CD14-positive monocyte (primary cell): Measurements from ENCODE around the gene KMT2E. TPM values are rescaled to one million over a fixed set of nuclear protein-coding genes. Genes with fewer than 3 reads are reported as not detected.

Source experiments
- DNase-seq, 3 donors: peaks; one replicate each; pipeline ENCODE4 v3.0.0-alpha.2; 2011 to 2022
- H2AFZ ChIP-seq: 2 replicates; pipeline ENCODE4 v1.6.0; 2012; ENCODE audit warnings: mild to moderate bottlenecking, low read depth, low read length, inconsistent platforms; ENCODE audit not compliant: insufficient read depth, poor library complexity, severe bottlenecking
- H3K27ac ChIP-seq, 2 donors: 1 replicate in 1 of 2; 2 replicates in 1 of 2; pipeline ENCODE4 v1.5.1; 2012 to 2013; ENCODE audit warnings: low read length in 2 of 2, control low read depth in 1 of 2, inconsistent platforms in 1 of 2, low read depth in 1 of 2, mild to moderate bottlenecking in 1 of 2
- H3K27me3 ChIP-seq, 2 donors: one replicate each; pipeline versions ENCODE4 v1.6.0 to v1.6.1; 2011 to 2013; ENCODE audit warnings: low read length in 2 of 2; ENCODE audit not compliant: control insufficient read depth in 2 of 2, insufficient read depth in 2 of 2
- H3K36me3 ChIP-seq, 2 donors: replicated peaks in 1 of 2; 1 replicate in 1 of 2; 2 replicates in 1 of 2; pipeline versions ENCODE4 v1.5.1 to v1.6.1; 2012 to 2013; ENCODE audit warnings: low read length in 2 of 2, control low read depth in 1 of 2, inconsistent platforms in 1 of 2, mild to moderate bottlenecking in 1 of 2; ENCODE audit not compliant: insufficient read depth in 2 of 2, control insufficient read depth in 1 of 2
- H3K4me1 ChIP-seq, 2 donors: 1 replicate in 1 of 2; 2 replicates in 1 of 2; pipeline versions ENCODE4 v1.5.1 to v1.6.1; 2012 to 2013; ENCODE audit warnings: low read length in 2 of 2, control low read depth in 1 of 2, inconsistent platforms in 1 of 2, mild to moderate bottlenecking in 1 of 2, moderate library complexity in 1 of 2; ENCODE audit not compliant: insufficient read depth in 2 of 2, control insufficient read depth in 1 of 2
- H3K4me2 ChIP-seq: replicated peaks from 2 replicates; pipeline ENCODE3; 2012; ENCODE audit warnings: low read length, moderate library complexity, mild to moderate bottlenecking; ENCODE audit not compliant: poor library complexity, severe bottlenecking; ENCODE audit errors: extremely low read depth
- H3K4me3 ChIP-seq, 3 experiments: fragments of 200-600 bp in 1 of 3; sonication (generic) in 1 of 3; replicated peaks in 1 of 3; 1 replicate in 2 of 3; 2 replicates in 1 of 3; pipeline ENCODE4 v1.5.1; 2011 to 2013; ENCODE audit warnings: low read length in 3 of 3, mild to moderate bottlenecking in 3 of 3, control low read depth in 2 of 3, low read depth in 2 of 3, inconsistent platforms in 1 of 3, moderate library complexity in 1 of 3
- H3K79me2 ChIP-seq: 2 replicates; pipeline ENCODE4 v1.6.0; 2012; ENCODE audit warnings: mild to moderate bottlenecking, control low read depth, inconsistent platforms, low read length, moderate library complexity; ENCODE audit not compliant: insufficient read depth
- H3K9ac ChIP-seq: 2 replicates; pipeline ENCODE4 v1.6.0; 2017; ENCODE audit warnings: low read length, mild to moderate bottlenecking; ENCODE audit not compliant: insufficient read depth, poor library complexity, severe bottlenecking
- H3K9me3 ChIP-seq, 2 donors: replicated peaks in 1 of 2; 1 replicate in 1 of 2; 2 replicates in 1 of 2; pipeline versions ENCODE4 v1.5.1 to v1.6.1; 2012 to 2013; ENCODE audit warnings: low read length in 2 of 2, control low read depth in 1 of 2; ENCODE audit not compliant: control insufficient read depth in 1 of 2, insufficient read depth in 1 of 2
- H4K20me1 ChIP-seq: 2 replicates; pipeline ENCODE4 v1.6.0; 2012; ENCODE audit warnings: mild to moderate bottlenecking, low read length, control low read depth, moderate library complexity; ENCODE audit not compliant: insufficient read depth
- H3K27ac Mint-ChIP-seq, 7 donors: one replicate each; pipeline ENCODE4 v1.8.0; 2020; ENCODE audit warnings: mild to moderate bottlenecking in 7 of 7, mixed read lengths in 7 of 7, moderate library complexity in 6 of 7, inconsistent platforms in 2 of 7
- H3K27me3 Mint-ChIP-seq, 3 donors: one replicate each; pipeline ENCODE4 v1.8.0; 2021 to 2022; ENCODE audit warnings: low read depth in 3 of 3, mild to moderate bottlenecking in 3 of 3, mixed read lengths in 3 of 3, moderate library complexity in 3 of 3, inconsistent platforms in 1 of 3
- H3K36me3 Mint-ChIP-seq, 2 donors: one replicate each; pipeline ENCODE4 v1.8.0; 2020; ENCODE audit warnings: mixed read lengths in 2 of 2, inconsistent platforms in 1 of 2, mild to moderate bottlenecking in 1 of 2
- H3K4me1 Mint-ChIP-seq: one replicate; pipeline ENCODE4 v1.8.0; 2020; ENCODE audit warnings: mild to moderate bottlenecking, mixed read lengths
- H3K4me3 Mint-ChIP-seq, 2 donors: one replicate each; pipeline ENCODE4 v1.8.0; 2020; ENCODE audit warnings: mild to moderate bottlenecking in 2 of 2, mixed read lengths in 2 of 2, moderate library complexity in 1 of 2
- H3K9me3 Mint-ChIP-seq, 7 donors: one replicate each; pipeline ENCODE4 v1.8.0; 2020 to 2022; ENCODE audit warnings: mixed read lengths in 7 of 7, mild to moderate bottlenecking in 6 of 7, moderate library complexity in 6 of 7, inconsistent platforms in 2 of 7
- WGBS: methylation state at CpG from one replicate; pipeline ENCODE4 v1.1.5; 2013; ENCODE audit warnings: missing lambda C conversion rate; ENCODE audit not compliant: insufficient coverage; 5-methylcytosine and 5-hydroxymethylcytosine counted together
- intact Hi-C, 2 donors: fragments of 100-400 bp; cut with micrococcal nuclease; formaldehyde crosslinking; loops; one replicate each; pipeline versions ENCODE4 v1.15.0 to v1.15.1; 2023
- polyA plus RNA-seq, 3 donors: library from polyadenylated mRNA; depleted of rRNA in 1 of 3; unstranded in 2 of 3; stranded (reverse) in 1 of 3; fragments of 300-500 nt in 2 of 3; fragments of >200 nt in 1 of 3; fragmentation: Illumina TruSeq in 2 of 3; gene quantifications; 1 replicate in 2 of 3; 2 replicates in 1 of 3; pipeline ENCODE4 v1.2.3, GENCODE V29; 2012 to 2021
- TF ChIP-seq, protein P1 (sequence below): fragments of 200-600 bp; IDR thresholded peaks from one replicate; pipeline ENCODE4 v1.8.0; 2022; ENCODE audit warnings: antibody characterized with exemption, mild to moderate bottlenecking

KMT2E gene
- polyA plus RNA-seq, 3 donors: 21.5 to 58.0 (median 33.1) TPM

DNA sequence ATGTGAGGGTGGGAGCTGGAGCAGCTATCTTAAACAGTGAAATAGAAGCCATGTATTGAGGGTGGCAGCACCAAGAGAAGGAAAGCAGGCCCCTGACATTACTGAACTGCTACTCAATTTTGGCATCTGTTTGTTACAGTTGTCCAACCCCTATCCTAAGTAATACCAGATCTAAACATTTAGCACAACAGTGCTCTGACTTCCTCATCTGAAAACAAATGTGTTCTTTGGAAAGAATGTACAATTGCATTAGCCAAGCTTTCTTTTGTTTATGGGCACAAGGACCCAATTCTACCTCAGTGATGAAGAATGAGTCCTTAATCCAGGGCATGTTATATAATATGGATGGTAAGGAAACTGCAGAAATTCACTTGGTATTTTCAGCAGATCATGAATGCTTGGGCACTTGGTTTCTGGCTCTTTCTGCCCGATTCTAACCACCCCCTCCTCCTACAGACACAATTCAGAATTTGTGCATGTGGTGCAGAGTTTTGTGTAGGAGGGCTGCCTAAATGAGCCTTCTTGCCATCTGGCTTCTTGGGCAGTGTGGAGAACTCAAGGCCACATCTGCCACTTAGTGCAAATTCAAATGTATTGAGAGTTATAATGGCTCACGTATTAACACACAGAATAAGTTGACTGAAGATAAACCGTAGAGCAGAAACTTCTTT is 36.9 kb upstream of the KMT2E start:
- intact Hi-C loops: no loop called here
- Histone ChIP-seq H4K20me1 (no peaks in the 10 kb centered on the region), H3K4me2 (no peak overlapping the region), H3K79me2 (peaks cover 31% of the 10 kb centered on the region), H3K36me3 (no peaks in the 10 kb centered on the region), H3K9ac (no peak overlapping the region), H3K27me3 (no peaks in the 10 kb centered on the region), H2AFZ (no peak overlapping the region), H3K27ac (no peak overlapping the region), H3K4me3 (no peak overlapping the region), H3K4me1 (peaks cover 25 to 32% of the 10 kb centered on the region in 2 donors), H3K9me3 (no peaks in the 10 kb centered on the region)
- TF ChIP-seq, protein P1, sequence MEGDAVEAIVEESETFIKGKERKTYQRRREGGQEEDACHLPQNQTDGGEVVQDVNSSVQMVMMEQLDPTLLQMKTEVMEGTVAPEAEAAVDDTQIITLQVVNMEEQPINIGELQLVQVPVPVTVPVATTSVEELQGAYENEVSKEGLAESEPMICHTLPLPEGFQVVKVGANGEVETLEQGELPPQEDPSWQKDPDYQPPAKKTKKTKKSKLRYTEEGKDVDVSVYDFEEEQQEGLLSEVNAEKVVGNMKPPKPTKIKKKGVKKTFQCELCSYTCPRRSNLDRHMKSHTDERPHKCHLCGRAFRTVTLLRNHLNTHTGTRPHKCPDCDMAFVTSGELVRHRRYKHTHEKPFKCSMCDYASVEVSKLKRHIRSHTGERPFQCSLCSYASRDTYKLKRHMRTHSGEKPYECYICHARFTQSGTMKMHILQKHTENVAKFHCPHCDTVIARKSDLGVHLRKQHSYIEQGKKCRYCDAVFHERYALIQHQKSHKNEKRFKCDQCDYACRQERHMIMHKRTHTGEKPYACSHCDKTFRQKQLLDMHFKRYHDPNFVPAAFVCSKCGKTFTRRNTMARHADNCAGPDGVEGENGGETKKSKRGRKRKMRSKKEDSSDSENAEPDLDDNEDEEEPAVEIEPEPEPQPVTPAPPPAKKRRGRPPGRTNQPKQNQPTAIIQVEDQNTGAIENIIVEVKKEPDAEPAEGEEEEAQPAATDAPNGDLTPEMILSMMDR: no peak
- H3K4me3 Mint-ChIP-seq: no peak overlapping the region
- H3K36me3 Mint-ChIP-seq: peaks cover 0 to 13% of the 10 kb centered on the region in 2 donors
- no CpG with 5 or more reads among the region's 3 CpGs for WGBS
- DNase-seq: no peak
- peaks cover 30% of the 10 kb centered on the region for H3K4me1 Mint-ChIP-seq
- peak overlapping the region in 4 of 7 donors; percentile 16 to 50 (median 36) for H3K27ac Mint-ChIP-seq
- H3K9me3 Mint-ChIP-seq: no peaks in the 10 kb centered on the region
- peaks cover 0 to 2% (median 0%) of the 10 kb centered on the region in 3 donors for H3K27me3 Mint-ChIP-seq

DNA sequence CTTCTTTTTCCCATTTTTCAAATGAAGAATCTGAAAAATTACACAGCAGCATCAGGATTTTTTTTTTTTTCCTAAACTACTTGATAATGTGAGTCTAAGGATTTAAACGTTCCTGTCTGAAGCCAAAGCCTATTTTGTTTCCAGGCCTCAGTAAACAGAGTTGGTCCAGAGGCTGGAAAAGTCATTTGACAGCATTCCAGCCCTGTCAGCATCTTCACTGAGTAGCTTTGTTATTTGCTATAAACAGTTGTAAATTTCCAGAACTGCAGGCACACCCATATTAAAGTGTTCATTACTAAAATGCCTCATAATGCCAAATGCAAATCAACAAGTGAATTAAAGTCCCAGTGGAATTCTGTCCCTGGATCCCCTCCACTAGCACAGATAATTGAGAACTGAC is 35.5 kb upstream of the KMT2E start:
- Mint-ChIP-seq H3K27me3 (peaks cover 0 to 2% (median 0%) of the 10 kb centered on the region in 3 donors), H3K9me3 (no peaks in the 10 kb centered on the region), H3K4me3 (no peak overlapping the region), H3K36me3 (peaks cover 0 to 12% of the 10 kb centered on the region in 2 donors), H3K27ac (no peak overlapping the region), H3K4me1 (peaks cover 40% of the 10 kb centered on the region)
- peaks cover 31 to 41% of the 10 kb centered on the region in 2 donors for H3K4me1 ChIP-seq
- WGBS: no CpG with 5 or more reads among the region's 1 CpG
- intact Hi-C loops: no loop called here
- H3K9ac ChIP-seq: no peak overlapping the region
- H3K36me3 ChIP-seq: no peaks in the 10 kb centered on the region
- TF ChIP-seq, protein P1: no peak
- H2AFZ ChIP-seq: no peak overlapping the region
- peaks cover 44% of the 10 kb centered on the region for H3K79me2 ChIP-seq
- H3K9me3 ChIP-seq: no peaks in the 10 kb centered on the region
- H3K27ac ChIP-seq: no peak overlapping the region
- H4K20me1 ChIP-seq: no peaks in the 10 kb centered on the region
- H3K4me3 ChIP-seq: no peak overlapping the region
- no peaks in the 10 kb centered on the region for H3K27me3 ChIP-seq
- H3K4me2 ChIP-seq: no peak overlapping the region
- no peak for DNase-seq
